Measurements from ENCODE around the gene EPB42.
"Not testable (repeated sequence)": the region's sequence is repeated elsewhere in the genome, so short reads cannot be mapped to it uniquely, and the experiment has no call there.

EPB42 gene

GRCh38 chr15:43184407-43185124, 36.3 kb downstream of the EPB42 start:
- DNase-seq: no peak

- no peak for DNase-seq
Observed at GRCh38 chr15:43183270-43183669, 37.5 kb downstream of the EPB42 start.

- not testable (repeated sequence) for DNase-seq
Observed at GRCh38 chr15:43177147-43177546, 43.7 kb downstream of the EPB42 start.

- DNase-seq: not testable (repeated sequence)
Observed at GRCh38 chr15:43175656-43176309, 45.0 kb downstream of the EPB42 start.

GRCh38 chr15:43169888-43170287, 50.9 kb downstream of the EPB42 start:
- DNase-seq: no peak

GRCh38 chr15:43168192-43169107, 52.4 kb downstream of the EPB42 start:
- no peak for DNase-seq

- not testable (repeated sequence) for DNase-seq
Observed at GRCh38 chr15:43167261-43167660, 53.6 kb downstream of the EPB42 start.

- no peak for DNase-seq
Observed at GRCh38 chr15:43165801-43166325, 55.0 kb downstream of the EPB42 start.

GRCh38 chr15:43153269-43153668, 67.5 kb downstream of the EPB42 start:
- no peak for DNase-seq

- peak; percentile 82 for DNase-seq
Observed at GRCh38 chr15:43151688-43152087, 69.1 kb downstream of the EPB42 start.

GRCh38 chr15:43150191-43150929, 70.5 kb downstream of the EPB42 start:
- no peak for DNase-seq

Measured in central memory CD4-positive, alpha-beta T cell (primary cell).